ENCODE results near the gene BCAS4.
"Not testable (repeated sequence)": the region's sequence is repeated elsewhere in the genome, so short reads cannot be mapped to it uniquely, and the experiment has no call there.

The BCAS4 gene

GRCh38 chr20:50765674-50766073, 29.2 kb upstream of the BCAS4 start:
- Histone ChIP-seq H3K27me3 (ENCODE audit: control insufficient read depth in 3 of 3, insufficient read depth in 3 of 3, low read depth in 1 of 3, low read length in 3 of 3) (no peaks in the 10 kb centered on the region), H3K79me1 (ENCODE audit: low read depth, low read length) (no peaks in the 10 kb centered on the region), H2AK5ac (ENCODE audit: low read depth, low read length) (no peak overlapping the region), H2BK15ac (ENCODE audit: low read length) (no peak overlapping the region), H3K14ac (ENCODE audit: low read length) (no peak overlapping the region), H2AFZ (ENCODE audit: low read length) (no peak overlapping the region), H3K4me1 (ENCODE audit: control insufficient read depth in 2 of 2, insufficient read depth in 1 of 2, low read depth in 1 of 2, low read length in 2 of 2) (peaks cover 10 to 11% of the 10 kb centered on the region in 2 donors), H3K4me2 (ENCODE audit: insufficient read depth, low read length, poor library complexity, severe bottlenecking) (no peak overlapping the region), H2BK120ac (ENCODE audit: low read depth, low read length) (no peak overlapping the region), H3K36me3 (replicated peaks in 1 of 2; ENCODE audit: control insufficient read depth in 2 of 2, insufficient read depth in 2 of 2, low read length in 2 of 2) (no peaks in the 10 kb centered on the region), H3K9me3 (replicated peaks in 1 of 2; ENCODE audit: control insufficient read depth in 2 of 2, insufficient read depth in 1 of 2, low read depth in 1 of 2, low read length in 2 of 2) (no peaks in the 10 kb centered on the region), H3K27ac (replicated peaks; ENCODE audit: low read length) (no peak overlapping the region), H3K9ac (ENCODE audit: low read depth, low read length, poor library complexity) (no peak overlapping the region), H3K4ac (ENCODE audit: low read length) (no peak overlapping the region), H3K4me3 (ENCODE audit: low read length in 2 of 2) (no peak overlapping the region), H2BK5ac (ENCODE audit: low read length) (no peak overlapping the region), H4K91ac (ENCODE audit: low read depth, low read length, poor library complexity) (no peak overlapping the region), H2BK12ac (ENCODE audit: low read length) (no peak overlapping the region), H3K18ac (ENCODE audit: low read length) (no peak overlapping the region), H3K23ac (ENCODE audit: low read depth, low read length, poor library complexity) (no peak overlapping the region), H4K8ac (ENCODE audit: low read depth, low read length) (no peak overlapping the region)
- no peak for DNase-seq (ENCODE audit: low spot score)
- WGBS, 2 donors (ENCODE audit: extremely low coverage in 2 of 2, insufficient read length in 2 of 2, insufficient replicate concordance in 1 of 2), result no CpG with 5 or more reads among the region's 3 CpGs

GRCh38 chr20:50766955-50767809, 27.7 kb upstream of the BCAS4 start:
- not testable (repeated sequence) for H2BK5ac ChIP-seq (ENCODE audit: low read length); H3K36me3 ChIP-seq (replicated peaks in 1 of 2; ENCODE audit: control insufficient read depth in 2 of 2, insufficient read depth in 2 of 2, low read length in 2 of 2); H2BK15ac ChIP-seq (ENCODE audit: low read length); H3K9ac ChIP-seq (ENCODE audit: low read depth, low read length, poor library complexity); H3K14ac ChIP-seq (ENCODE audit: low read length); H3K4me2 ChIP-seq (ENCODE audit: insufficient read depth, low read length, poor library complexity, severe bottlenecking); H2BK120ac ChIP-seq (ENCODE audit: low read depth, low read length); H4K91ac ChIP-seq (ENCODE audit: low read depth, low read length, poor library complexity); H2AK5ac ChIP-seq (ENCODE audit: low read depth, low read length); H3K4me3 ChIP-seq (ENCODE audit: low read length in 2 of 2); DNase-seq (ENCODE audit: low spot score); H3K27ac ChIP-seq (replicated peaks; ENCODE audit: low read length); H3K27me3 ChIP-seq (ENCODE audit: control insufficient read depth in 3 of 3, insufficient read depth in 3 of 3, low read depth in 1 of 3, low read length in 3 of 3); H3K79me1 ChIP-seq (ENCODE audit: low read depth, low read length); H3K4ac ChIP-seq (ENCODE audit: low read length); H3K9me3 ChIP-seq (replicated peaks in 1 of 2; ENCODE audit: control insufficient read depth in 2 of 2, insufficient read depth in 1 of 2, low read depth in 1 of 2, low read length in 2 of 2); H3K23ac ChIP-seq (ENCODE audit: low read depth, low read length, poor library complexity); H4K8ac ChIP-seq (ENCODE audit: low read depth, low read length); H3K4me1 ChIP-seq (ENCODE audit: control insufficient read depth in 2 of 2, insufficient read depth in 1 of 2, low read depth in 1 of 2, low read length in 2 of 2)
- Histone ChIP-seq H2BK12ac (ENCODE audit: low read length) (peak overlapping the region; percentile 22), H2AFZ (ENCODE audit: low read length) (peak overlapping the region; percentile 5), H3K18ac (ENCODE audit: low read length) (peak overlapping the region; percentile 48)
- WGBS, 2 donors (ENCODE audit: extremely low coverage in 2 of 2, insufficient read length in 2 of 2, insufficient replicate concordance in 1 of 2), result no CpG with 5 or more reads among the region's 10 CpGs

DNA sequence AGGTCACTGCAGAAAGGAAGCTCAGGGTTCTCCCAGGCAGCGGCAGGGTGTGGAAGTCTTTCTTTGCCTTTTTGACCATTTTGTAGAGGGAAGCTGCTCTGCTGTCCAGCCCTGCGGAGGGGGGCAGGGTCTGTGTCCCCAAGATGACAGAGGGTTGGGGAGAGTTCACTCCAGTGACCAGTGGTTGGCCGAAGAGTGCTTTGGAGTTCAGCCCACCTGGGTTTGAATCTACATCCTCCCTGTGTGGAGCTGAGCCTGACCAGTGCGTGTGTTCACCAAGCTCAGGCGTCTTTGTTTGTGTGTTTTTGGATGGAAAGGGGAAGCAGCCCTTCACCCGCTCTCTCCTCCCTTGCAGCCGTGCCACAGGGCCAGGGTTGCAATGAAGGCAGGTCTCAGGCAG, 25.9 kb upstream of the BCAS4 start:
- not testable (repeated sequence) for H3K4me3 ChIP-seq (ENCODE audit: low read length in 2 of 2); H3K4ac ChIP-seq (ENCODE audit: low read length); H3K23ac ChIP-seq (ENCODE audit: low read depth, low read length, poor library complexity); H3K79me1 ChIP-seq (ENCODE audit: low read depth, low read length); DNase-seq (ENCODE audit: low spot score); H3K27ac ChIP-seq (replicated peaks; ENCODE audit: low read length); H3K4me2 ChIP-seq (ENCODE audit: insufficient read depth, low read length, poor library complexity, severe bottlenecking); H3K4me1 ChIP-seq (ENCODE audit: control insufficient read depth in 2 of 2, insufficient read depth in 1 of 2, low read depth in 1 of 2, low read length in 2 of 2); H2BK120ac ChIP-seq (ENCODE audit: low read depth, low read length); H3K36me3 ChIP-seq (replicated peaks in 1 of 2; ENCODE audit: control insufficient read depth in 2 of 2, insufficient read depth in 2 of 2, low read length in 2 of 2); H2BK5ac ChIP-seq (ENCODE audit: low read length); H4K91ac ChIP-seq (ENCODE audit: low read depth, low read length, poor library complexity); H3K18ac ChIP-seq (ENCODE audit: low read length); H4K8ac ChIP-seq (ENCODE audit: low read depth, low read length); H2BK12ac ChIP-seq (ENCODE audit: low read length); H3K14ac ChIP-seq (ENCODE audit: low read length); H3K27me3 ChIP-seq (ENCODE audit: control insufficient read depth in 3 of 3, insufficient read depth in 3 of 3, low read depth in 1 of 3, low read length in 3 of 3); H3K9ac ChIP-seq (ENCODE audit: low read depth, low read length, poor library complexity); H2AK5ac ChIP-seq (ENCODE audit: low read depth, low read length); H2BK15ac ChIP-seq (ENCODE audit: low read length); H3K9me3 ChIP-seq (replicated peaks in 1 of 2; ENCODE audit: control insufficient read depth in 2 of 2, insufficient read depth in 1 of 2, low read depth in 1 of 2, low read length in 2 of 2)
- peak overlapping the region; percentile 40 for H2AFZ ChIP-seq (ENCODE audit: low read length)
- no CpG with 5 or more reads among the region's 7 CpGs for WGBS, 2 donors (ENCODE audit: extremely low coverage in 2 of 2, insufficient read length in 2 of 2, insufficient replicate concordance in 1 of 2)

GRCh38 chr20:50769551-50770085, 25.2 kb upstream of the BCAS4 start:
- H3K14ac ChIP-seq (ENCODE audit: low read length); H4K91ac ChIP-seq (ENCODE audit: low read depth, low read length, poor library complexity); DNase-seq (ENCODE audit: low spot score); H2AK5ac ChIP-seq (ENCODE audit: low read depth, low read length); H3K27me3 ChIP-seq (ENCODE audit: control insufficient read depth in 3 of 3, insufficient read depth in 3 of 3, low read depth in 1 of 3, low read length in 3 of 3); H3K9me3 ChIP-seq (replicated peaks in 1 of 2; ENCODE audit: control insufficient read depth in 2 of 2, insufficient read depth in 1 of 2, low read depth in 1 of 2, low read length in 2 of 2); H3K23ac ChIP-seq (ENCODE audit: low read depth, low read length, poor library complexity); H2BK12ac ChIP-seq (ENCODE audit: low read length); H3K79me1 ChIP-seq (ENCODE audit: low read depth, low read length); H4K8ac ChIP-seq (ENCODE audit: low read depth, low read length); H3K4me1 ChIP-seq (ENCODE audit: control insufficient read depth in 2 of 2, insufficient read depth in 1 of 2, low read depth in 1 of 2, low read length in 2 of 2); H2BK15ac ChIP-seq (ENCODE audit: low read length); H2BK120ac ChIP-seq (ENCODE audit: low read depth, low read length); H3K4me2 ChIP-seq (ENCODE audit: insufficient read depth, low read length, poor library complexity, severe bottlenecking); H2BK5ac ChIP-seq (ENCODE audit: low read length); H3K9ac ChIP-seq (ENCODE audit: low read depth, low read length, poor library complexity); H3K27ac ChIP-seq (replicated peaks; ENCODE audit: low read length); H3K4ac ChIP-seq (ENCODE audit: low read length); H3K18ac ChIP-seq (ENCODE audit: low read length); H3K4me3 ChIP-seq (ENCODE audit: low read length in 2 of 2); H3K36me3 ChIP-seq (replicated peaks in 1 of 2; ENCODE audit: control insufficient read depth in 2 of 2, insufficient read depth in 2 of 2, low read length in 2 of 2); H2AFZ ChIP-seq (ENCODE audit: low read length): not testable (repeated sequence)
- WGBS, 2 donors (ENCODE audit: extremely low coverage in 2 of 2, insufficient read length in 2 of 2, insufficient replicate concordance in 1 of 2), result no CpG with 5 or more reads among the region's 12 CpGs

Data from neuronal stem cell (in vitro differentiated cells).